GM12878 (cell line): ENCODE data around the gene PKM. TPM values are rescaled to one million over a fixed set of nuclear protein-coding genes. Genes with fewer than 3 reads are reported as not detected.
A peak's percentile ranks its signal among the peaks of the same experiment; 100 is the strongest.

Experiments
- BCL11A ChIP-seq: IDR thresholded peaks from 2 replicates; pipeline ENCODE4 v1.6.1; 2011; ENCODE audit warnings: low read depth, low read length
- CREB1 ChIP-seq: IDR thresholded peaks from 2 replicates; pipeline ENCODE4 v1.6.1; 2012; ENCODE audit warnings: low read depth, mild to moderate bottlenecking, inconsistent platforms
- IKZF2 ChIP-seq, 2 experiments: fragments of 450-650 bp; IDR thresholded peaks; 2 replicates each; pipeline ENCODE4 v1.6.1; 2017; ENCODE audit warnings: mild to moderate bottlenecking in 2 of 2, moderate library complexity in 2 of 2
- JUND ChIP-seq: IDR thresholded peaks from 2 replicates; pipeline ENCODE4 v1.6.1; 2012; ENCODE audit warnings: low read depth, mild to moderate bottlenecking, low read length, improper control_type of control experiment, moderate library complexity
- MTA3 ChIP-seq: IDR thresholded peaks from 2 replicates; pipeline ENCODE4 v1.6.1; 2012; ENCODE audit warnings: low read length, inconsistent platforms, borderline replicate concordance
- RFX5 ChIP-seq: IDR thresholded peaks from 2 replicates; pipeline ENCODE4 v1.6.1; 2011; ENCODE audit warnings: low read depth, low read length, improper control_type of control experiment
- SIN3A ChIP-seq: IDR thresholded peaks from 2 replicates; pipeline ENCODE4 v1.6.1; 2012; ENCODE audit warnings: low read depth, low read length, improper control_type of control experiment
- ZNF207 ChIP-seq: fragments of 450-650 bp; IDR thresholded peaks from 2 replicates; pipeline ENCODE4 v1.6.1; 2014; ENCODE audit warnings: antibody characterized with exemption, mild to moderate bottlenecking, borderline replicate concordance
- ZZZ3 ChIP-seq: IDR thresholded peaks from 2 replicates; pipeline ENCODE4 v1.6.1; 2011; ENCODE audit warnings: low read depth; ENCODE audit not compliant: control insufficient read depth, insufficient read length
- polyA plus RNA-seq, 11 experiments: library from polyadenylated mRNA; depleted of rRNA in 4 of 11; unstranded in 6 of 11; stranded (reverse) in 5 of 11; fragments of >200 nt; fragmentation: Nextera tagmentation in 4 of 11; fragmentation: Illumina TruSeq in 1 of 11; extraction: Ambion mirVana in 4 of 11; extraction: Trizol in 1 of 11; gene quantifications; 1 replicate in 1 of 11; 2 replicates in 10 of 11; pipeline versions ENCODE4 v1.2.1 to v1.2.3, GENCODE V29; 2011 to 2016; ENCODE audit warnings: inconsistent platforms in 2 of 11, missing spikeins in 2 of 11, low read depth in 1 of 11
- total RNA-seq, 4 experiments: library from RNA; depleted of rRNA in 3 of 4; stranded (reverse); fragments of >200 nt in 3 of 4; fragmentation: Illumina TruSeq in 1 of 4; extraction: Trizol in 1 of 4; gene quantifications; 2 replicates each; pipeline versions ENCODE4 v1.2.1 to v1.2.3, GENCODE V29; 2013 to 2021
- TF ChIP-seq, protein P1 (sequence below): fragments of 150-350 bp; IDR thresholded peaks from 2 replicates; pipeline ENCODE4 v1.6.1; 2016; ENCODE audit warnings: low read depth, low read length
- TF ChIP-seq, protein P2 (sequence below): fragments of 450-650 bp; formaldehyde crosslinking; IDR thresholded peaks from 2 replicates; pipeline ENCODE4 v1.4.0; 2020; ENCODE audit warnings: mild to moderate bottlenecking, moderate library complexity
- TF ChIP-seq, protein P3 (sequence below): fragments of 150-350 bp; IDR thresholded peaks from 2 replicates; pipeline ENCODE4 v1.6.1; 2014; ENCODE audit warnings: mild to moderate bottlenecking, low read depth, low read length
- TF ChIP-seq, protein P4 (sequence below): IDR thresholded peaks from 2 replicates; pipeline ENCODE4 v1.6.1; 2011; ENCODE audit warnings: low read depth, mild to moderate bottlenecking, low read length, moderate library complexity, borderline replicate concordance; ENCODE audit errors: extremely low read depth
- TF ChIP-seq, protein P5 (sequence below): IDR thresholded peaks from 2 replicates; pipeline ENCODE4 v1.6.1; 2011; ENCODE audit warnings: borderline replicate concordance, low read depth, mild to moderate bottlenecking, moderate library complexity, mixed read lengths, low read length; ENCODE audit not compliant: insufficient read depth; ENCODE audit errors: extremely low read length

PKM gene
- total and polyA plus RNA-seq, 10 of the 15 experiments (the other 5 are each of a cell fraction or from before 2014, with no cell fraction given) = 491 to 2,011 (median 1,433) TPM

DNA sequence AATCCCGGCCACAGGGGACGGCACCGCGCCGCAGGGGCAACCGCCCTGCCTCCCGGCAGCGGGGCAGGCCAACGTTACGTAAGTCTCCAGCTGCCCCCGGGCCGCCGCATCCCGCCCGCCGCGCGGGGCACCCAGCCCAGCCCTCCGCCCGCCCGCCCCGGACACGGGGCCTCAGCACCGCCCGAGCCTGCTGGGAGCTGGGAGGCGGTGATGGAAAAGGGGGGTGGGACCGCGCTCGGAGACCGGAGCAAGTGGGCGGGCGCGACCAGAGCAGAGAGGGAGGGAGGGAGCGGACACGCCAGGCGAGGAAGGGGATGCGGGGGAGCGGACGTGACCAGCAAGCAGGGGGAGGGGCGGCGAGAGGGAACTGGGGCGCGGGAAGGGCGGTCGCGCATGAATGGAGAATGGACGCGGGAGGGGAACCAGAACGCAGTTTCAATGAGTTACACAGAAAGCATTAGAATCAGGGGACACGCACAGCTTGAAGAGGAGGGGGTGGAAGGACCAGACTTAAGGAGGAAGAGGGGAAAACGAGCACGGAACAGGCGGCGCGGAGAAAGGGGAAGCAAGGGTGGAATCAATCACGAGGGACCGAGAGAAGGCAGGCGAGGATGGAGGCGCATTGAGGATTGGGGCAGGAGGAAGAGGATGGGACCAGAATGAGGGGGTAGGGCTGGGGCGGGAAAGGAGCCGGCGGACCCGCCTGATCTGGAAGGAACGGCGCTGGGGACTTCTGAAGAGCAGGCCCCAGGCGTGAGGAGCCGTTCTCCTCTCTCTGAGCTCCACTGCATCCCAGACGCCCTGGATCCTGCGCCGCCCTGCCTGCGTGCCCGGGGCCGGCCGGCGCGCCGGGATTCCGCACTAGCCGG, 559 bp downstream of the PKM start (continued):
- TF ChIP-seq, protein P1, sequence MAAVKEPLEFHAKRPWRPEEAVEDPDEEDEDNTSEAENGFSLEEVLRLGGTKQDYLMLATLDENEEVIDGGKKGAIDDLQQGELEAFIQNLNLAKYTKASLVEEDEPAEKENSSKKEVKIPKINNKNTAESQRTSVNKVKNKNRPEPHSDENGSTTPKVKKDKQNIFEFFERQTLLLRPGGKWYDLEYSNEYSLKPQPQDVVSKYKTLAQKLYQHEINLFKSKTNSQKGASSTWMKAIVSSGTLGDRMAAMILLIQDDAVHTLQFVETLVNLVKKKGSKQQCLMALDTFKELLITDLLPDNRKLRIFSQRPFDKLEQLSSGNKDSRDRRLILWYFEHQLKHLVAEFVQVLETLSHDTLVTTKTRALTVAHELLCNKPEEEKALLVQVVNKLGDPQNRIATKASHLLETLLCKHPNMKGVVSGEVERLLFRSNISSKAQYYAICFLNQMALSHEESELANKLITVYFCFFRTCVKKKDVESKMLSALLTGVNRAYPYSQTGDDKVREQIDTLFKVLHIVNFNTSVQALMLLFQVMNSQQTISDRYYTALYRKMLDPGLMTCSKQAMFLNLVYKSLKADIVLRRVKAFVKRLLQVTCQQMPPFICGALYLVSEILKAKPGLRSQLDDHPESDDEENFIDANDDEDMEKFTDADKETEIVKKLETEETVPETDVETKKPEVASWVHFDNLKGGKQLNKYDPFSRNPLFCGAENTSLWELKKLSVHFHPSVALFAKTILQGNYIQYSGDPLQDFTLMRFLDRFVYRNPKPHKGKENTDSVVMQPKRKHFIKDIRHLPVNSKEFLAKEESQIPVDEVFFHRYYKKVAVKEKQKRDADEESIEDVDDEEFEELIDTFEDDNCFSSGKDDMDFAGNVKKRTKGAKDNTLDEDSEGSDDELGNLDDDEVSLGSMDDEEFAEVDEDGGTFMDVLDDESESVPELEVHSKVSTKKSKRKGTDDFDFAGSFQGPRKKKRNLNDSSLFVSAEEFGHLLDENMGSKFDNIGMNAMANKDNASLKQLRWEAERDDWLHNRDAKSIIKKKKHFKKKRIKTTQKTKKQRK = no peak
- TF ChIP-seq JUND (no peak), SIN3A (no peak), ZNF207 (no peak; the same call in none of the 2 replicates), BCL11A (0 out of 2 replicates have a peak, but pooled peaks have one; percentile 15), MTA3 (no peak), IKZF2 (IDR thresholded peaks at IDR 0.05) (peak; percentile 67 to 72; a peak in 3 of 4 replicates), RFX5 (no peak), CREB1 (no peak), ZZZ3 (no peak)
- TF ChIP-seq, protein P2, sequence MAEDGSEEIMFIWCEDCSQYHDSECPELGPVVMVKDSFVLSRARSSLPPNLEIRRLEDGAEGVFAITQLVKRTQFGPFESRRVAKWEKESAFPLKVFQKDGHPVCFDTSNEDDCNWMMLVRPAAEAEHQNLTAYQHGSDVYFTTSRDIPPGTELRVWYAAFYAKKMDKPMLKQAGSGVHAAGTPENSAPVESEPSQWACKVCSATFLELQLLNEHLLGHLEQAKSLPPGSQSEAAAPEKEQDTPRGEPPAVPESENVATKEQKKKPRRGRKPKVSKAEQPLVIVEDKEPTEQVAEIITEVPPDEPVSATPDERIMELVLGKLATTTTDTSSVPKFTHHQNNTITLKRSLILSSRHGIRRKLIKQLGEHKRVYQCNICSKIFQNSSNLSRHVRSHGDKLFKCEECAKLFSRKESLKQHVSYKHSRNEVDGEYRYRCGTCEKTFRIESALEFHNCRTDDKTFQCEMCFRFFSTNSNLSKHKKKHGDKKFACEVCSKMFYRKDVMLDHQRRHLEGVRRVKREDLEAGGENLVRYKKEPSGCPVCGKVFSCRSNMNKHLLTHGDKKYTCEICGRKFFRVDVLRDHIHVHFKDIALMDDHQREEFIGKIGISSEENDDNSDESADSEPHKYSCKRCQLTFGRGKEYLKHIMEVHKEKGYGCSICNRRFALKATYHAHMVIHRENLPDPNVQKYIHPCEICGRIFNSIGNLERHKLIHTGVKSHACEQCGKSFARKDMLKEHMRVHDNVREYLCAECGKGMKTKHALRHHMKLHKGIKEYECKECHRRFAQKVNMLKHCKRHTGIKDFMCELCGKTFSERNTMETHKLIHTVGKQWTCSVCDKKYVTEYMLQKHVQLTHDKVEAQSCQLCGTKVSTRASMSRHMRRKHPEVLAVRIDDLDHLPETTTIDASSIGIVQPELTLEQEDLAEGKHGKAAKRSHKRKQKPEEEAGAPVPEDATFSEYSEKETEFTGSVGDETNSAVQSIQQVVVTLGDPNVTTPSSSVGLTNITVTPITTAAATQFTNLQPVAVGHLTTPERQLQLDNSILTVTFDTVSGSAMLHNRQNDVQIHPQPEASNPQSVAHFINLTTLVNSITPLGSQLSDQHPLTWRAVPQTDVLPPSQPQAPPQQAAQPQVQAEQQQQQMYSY = 0 out of 2 replicates have a peak, but pooled peaks have one; percentile 21
- TF ChIP-seq, protein P3, sequence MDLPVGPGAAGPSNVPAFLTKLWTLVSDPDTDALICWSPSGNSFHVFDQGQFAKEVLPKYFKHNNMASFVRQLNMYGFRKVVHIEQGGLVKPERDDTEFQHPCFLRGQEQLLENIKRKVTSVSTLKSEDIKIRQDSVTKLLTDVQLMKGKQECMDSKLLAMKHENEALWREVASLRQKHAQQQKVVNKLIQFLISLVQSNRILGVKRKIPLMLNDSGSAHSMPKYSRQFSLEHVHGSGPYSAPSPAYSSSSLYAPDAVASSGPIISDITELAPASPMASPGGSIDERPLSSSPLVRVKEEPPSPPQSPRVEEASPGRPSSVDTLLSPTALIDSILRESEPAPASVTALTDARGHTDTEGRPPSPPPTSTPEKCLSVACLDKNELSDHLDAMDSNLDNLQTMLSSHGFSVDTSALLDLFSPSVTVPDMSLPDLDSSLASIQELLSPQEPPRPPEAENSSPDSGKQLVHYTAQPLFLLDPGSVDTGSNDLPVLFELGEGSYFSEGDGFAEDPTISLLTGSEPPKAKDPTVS = no peak
- TF ChIP-seq, protein P4, sequence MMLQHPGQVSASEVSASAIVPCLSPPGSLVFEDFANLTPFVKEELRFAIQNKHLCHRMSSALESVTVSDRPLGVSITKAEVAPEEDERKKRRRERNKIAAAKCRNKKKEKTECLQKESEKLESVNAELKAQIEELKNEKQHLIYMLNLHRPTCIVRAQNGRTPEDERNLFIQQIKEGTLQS = no peak
- TF ChIP-seq, protein P5, sequence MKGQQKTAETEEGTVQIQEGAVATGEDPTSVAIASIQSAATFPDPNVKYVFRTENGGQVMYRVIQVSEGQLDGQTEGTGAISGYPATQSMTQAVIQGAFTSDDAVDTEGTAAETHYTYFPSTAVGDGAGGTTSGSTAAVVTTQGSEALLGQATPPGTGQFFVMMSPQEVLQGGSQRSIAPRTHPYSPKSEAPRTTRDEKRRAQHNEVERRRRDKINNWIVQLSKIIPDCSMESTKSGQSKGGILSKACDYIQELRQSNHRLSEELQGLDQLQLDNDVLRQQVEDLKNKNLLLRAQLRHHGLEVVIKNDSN = no peak
